Thyroid gland (tissue), 4 donors: ENCODE results near the gene PBX1.

Experiments
- POLR2A ChIP-seq, 2 donors: fragments of 450-650 bp; IDR thresholded peaks; one replicate each; pipeline ENCODE4 v1.6.1; 2017; ENCODE audit warnings: antibody characterized with exemption in 2 of 2, mild to moderate bottlenecking in 2 of 2, moderate library complexity in 1 of 2
- TF ChIP-seq, protein P1 (sequence below), 6 experiments: fragments of 200-600 bp in 3 of 6; fragments of 450-650 bp in 3 of 6; sonication (generic) in 3 of 6; IDR thresholded peaks; one replicate each; pipeline ENCODE4 v1.5.1; 2016 to 2019; ENCODE audit warnings: antibody characterized with exemption in 6 of 6, mild to moderate bottlenecking in 2 of 6, inconsistent platforms in 1 of 6, moderate library complexity in 1 of 6

DNA sequence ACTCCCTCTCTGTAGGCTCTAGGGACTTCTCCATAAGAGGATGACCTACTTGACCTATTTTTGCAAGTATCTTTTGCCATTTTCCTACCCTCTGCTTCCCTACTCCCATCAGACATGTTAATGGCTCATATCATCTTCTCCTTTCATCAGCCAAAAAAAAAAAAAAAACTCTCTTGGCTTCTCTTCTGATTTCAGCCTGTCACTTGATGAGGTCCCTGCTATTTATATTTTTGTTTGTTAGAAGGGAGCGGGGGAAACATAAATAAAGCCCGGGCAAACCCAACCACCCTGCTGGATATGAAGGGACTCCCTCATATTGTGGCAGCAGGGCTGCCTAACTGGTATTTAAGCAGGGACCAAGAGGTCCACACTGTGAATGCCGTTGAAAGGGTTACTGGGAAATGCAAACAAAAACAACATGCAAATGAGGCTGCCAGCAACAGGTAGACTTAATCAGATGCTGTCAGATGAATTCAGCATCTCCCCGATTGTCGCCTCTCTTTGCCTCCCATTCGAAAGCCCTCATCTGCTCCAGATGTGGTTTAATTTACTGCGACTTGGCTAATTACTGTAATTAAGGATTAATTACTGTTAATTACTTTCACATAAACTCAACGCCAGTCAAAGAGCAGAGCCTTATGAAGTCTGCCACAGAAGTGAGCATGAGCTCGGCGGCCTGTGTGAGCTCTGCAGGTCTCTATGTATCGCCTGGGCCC, 172.3 kb downstream of the PBX1 start:
- TF ChIP-seq, protein P1, sequence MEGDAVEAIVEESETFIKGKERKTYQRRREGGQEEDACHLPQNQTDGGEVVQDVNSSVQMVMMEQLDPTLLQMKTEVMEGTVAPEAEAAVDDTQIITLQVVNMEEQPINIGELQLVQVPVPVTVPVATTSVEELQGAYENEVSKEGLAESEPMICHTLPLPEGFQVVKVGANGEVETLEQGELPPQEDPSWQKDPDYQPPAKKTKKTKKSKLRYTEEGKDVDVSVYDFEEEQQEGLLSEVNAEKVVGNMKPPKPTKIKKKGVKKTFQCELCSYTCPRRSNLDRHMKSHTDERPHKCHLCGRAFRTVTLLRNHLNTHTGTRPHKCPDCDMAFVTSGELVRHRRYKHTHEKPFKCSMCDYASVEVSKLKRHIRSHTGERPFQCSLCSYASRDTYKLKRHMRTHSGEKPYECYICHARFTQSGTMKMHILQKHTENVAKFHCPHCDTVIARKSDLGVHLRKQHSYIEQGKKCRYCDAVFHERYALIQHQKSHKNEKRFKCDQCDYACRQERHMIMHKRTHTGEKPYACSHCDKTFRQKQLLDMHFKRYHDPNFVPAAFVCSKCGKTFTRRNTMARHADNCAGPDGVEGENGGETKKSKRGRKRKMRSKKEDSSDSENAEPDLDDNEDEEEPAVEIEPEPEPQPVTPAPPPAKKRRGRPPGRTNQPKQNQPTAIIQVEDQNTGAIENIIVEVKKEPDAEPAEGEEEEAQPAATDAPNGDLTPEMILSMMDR (IDR thresholded peaks at IDR 0.05) = no peak
- no peak for TF ChIP-seq POLR2A (IDR thresholded peaks at IDR 0.05)
